HG02623 (cell line): ENCODE data around the gene NUP54.

Experiments used
- ATAC-seq: cut with Tn5 transposase; IDR thresholded peaks from one replicate; pipeline ENCODE4 v1.9.1; 2021; ENCODE audit warnings: moderate library complexity; ENCODE audit not compliant: unreplicated experiment

Gene NUP54

DNA sequence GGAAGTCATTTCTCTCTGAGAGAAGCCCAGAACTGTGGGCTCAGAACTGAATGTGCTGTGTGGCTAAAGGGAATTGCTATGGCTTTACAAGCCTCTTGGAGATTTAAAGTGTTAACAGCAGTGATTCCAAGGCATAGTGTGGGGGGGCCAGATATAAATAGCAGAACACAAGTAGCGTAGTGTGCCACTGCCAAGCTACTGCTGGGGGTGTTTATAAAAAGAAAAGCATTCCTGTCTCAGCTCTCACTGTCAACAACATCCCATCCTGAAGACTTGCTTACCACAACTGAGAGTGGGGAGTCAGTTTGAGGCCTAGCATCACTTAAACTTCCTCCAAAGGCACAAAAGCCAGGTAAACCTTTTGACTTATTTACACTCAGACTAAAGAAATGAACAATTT is 73.7 kb downstream of the NUP54 start, which contains the start of gene ART3:
ART3 (plus strand) TSS at position 242 of the 400 bp plus-strand sequence. CDS start 1,181 bp downstream, outside the sequence.
- ATAC-seq, result no peak

DNA sequence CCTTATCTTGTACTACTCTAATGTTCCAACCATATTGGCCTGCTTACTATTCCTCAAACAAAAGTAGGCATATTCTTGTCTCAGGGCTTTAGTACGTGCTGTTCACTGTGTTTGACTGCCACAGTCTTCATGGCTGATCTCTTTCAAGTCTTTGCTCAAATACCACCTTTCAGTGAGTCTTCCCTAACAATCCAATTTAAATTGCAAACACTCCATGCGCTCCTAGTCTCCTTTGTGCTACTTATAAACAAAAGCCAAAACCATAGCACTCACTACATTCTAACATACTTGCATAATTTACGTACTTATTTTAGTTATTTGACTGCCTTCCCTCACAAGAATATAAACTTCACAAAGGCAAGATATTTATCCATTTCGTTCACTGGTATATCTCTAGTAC is 75.4 kb downstream of the NUP54 start:
- ATAC-seq, result no peak

- peak; percentile 79 for ATAC-seq
Observed at GRCh38 chr4:76067652-76068286, 80.4 kb downstream of the NUP54 start.

- ATAC-seq, result no peak
Observed at GRCh38 chr4:76066546-76066945, 81.7 kb downstream of the NUP54 start.
